SU-DHL-6 (cell line): Measurements from ENCODE around the gene OMD.
A peak's percentile ranks its signal among the peaks of the same experiment; 100 is the strongest.

Source experiments
- H2AFZ ChIP-seq: fragments of 200-600 bp; sonication (generic); 2 replicates; pipeline ENCODE4 v1.6.1; 2014; ENCODE audit warnings: low read depth, mild to moderate bottlenecking, moderate library complexity, mixed read lengths, antibody characterized with exemption, low read length; ENCODE audit not compliant: severe bottlenecking
- H3F3A ChIP-seq: fragments of 200-600 bp; shearing (Covaris generic); 2 replicates; pipeline ENCODE4 v1.6.0; 2016; ENCODE audit warnings: antibody characterized with exemption, mild to moderate bottlenecking; ENCODE audit not compliant: insufficient read depth
- H3K27ac ChIP-seq: fragments of 200-600 bp; sonication (generic); 2 replicates; pipeline ENCODE4 v1.5.1; 2016; ENCODE audit warnings: low read depth, mild to moderate bottlenecking, low read length, moderate library complexity, mixed read lengths
- H3K27me3 ChIP-seq: fragments of 200-600 bp; sonication (generic), shearing (Covaris generic); 2 replicates; pipeline ENCODE4 v1.6.0; 2014; ENCODE audit warnings: mild to moderate bottlenecking, low read length
- H3K36me3 ChIP-seq: fragments of 200-600 bp; sonication (generic); 2 replicates; pipeline ENCODE4 v1.6.1; 2014; ENCODE audit warnings: mild to moderate bottlenecking, low read length, mixed read lengths
- H3K4me2 ChIP-seq: fragments of 300-600, 200-600 bp; shearing (Covaris generic), sonication (generic); 2 replicates; pipeline ENCODE4 v1.6.0; 2014; ENCODE audit warnings: low read length, low read depth, mild to moderate bottlenecking; ENCODE audit not compliant: poor library complexity, severe bottlenecking
- H3K4me3 ChIP-seq: fragments of 200-600 bp; sonication (generic); 2 replicates; pipeline ENCODE4 v1.5.1; 2014; ENCODE audit warnings: antibody characterized with exemption, low read length, mild to moderate bottlenecking, mixed read lengths; ENCODE audit not compliant: insufficient read depth, poor library complexity, severe bottlenecking
- H3K79me2 ChIP-seq: fragments of 200-600 bp; sonication (generic); 2 replicates; pipeline ENCODE4 v1.6.1; 2014; ENCODE audit warnings: mild to moderate bottlenecking, low read length, moderate library complexity; ENCODE audit not compliant: insufficient read depth
- H3K9ac ChIP-seq: fragments of 200-600 bp; sonication (generic); 2 replicates; pipeline ENCODE4 v1.7.0; 2014; ENCODE audit warnings: mild to moderate bottlenecking, low read length
- H3K9me2 ChIP-seq: fragments of 200-600 bp; sonication (generic); replicated peaks from 2 replicates; pipeline ENCODE4 v1.6.1; 2014; ENCODE audit warnings: low read length; ENCODE audit not compliant: insufficient read depth
- H3K9me3 ChIP-seq: fragments of 200-600 bp; sonication (generic); 2 replicates; pipeline ENCODE4 v1.6.1; 2014; ENCODE audit warnings: low read length, mixed read lengths; ENCODE audit not compliant: insufficient read depth
- H4K20me1 ChIP-seq: fragments of 200-600 bp; sonication (generic); 2 replicates; pipeline ENCODE4 v1.6.1; 2014; ENCODE audit warnings: low read depth, mild to moderate bottlenecking, antibody characterized with exemption, low read length, moderate library complexity, mixed read lengths
- CTCF ChIP-seq: fragments of 200-600 bp; sonication (generic); IDR thresholded peaks from one replicate; pipeline ENCODE4 v1.5.1; 2017; ENCODE audit warnings: antibody characterized with exemption, mild to moderate bottlenecking, low read length, moderate library complexity; ENCODE audit not compliant: insufficient read depth, poor library complexity, severe bottlenecking
- EZH2phosphoT487 ChIP-seq: fragments of 200-600 bp; sonication (generic), shearing (Covaris generic); conservative IDR thresholded peaks from 2 replicates; pipeline ENCODE4 v1.6.1; 2018; ENCODE audit warnings: mild to moderate bottlenecking, antibody characterized with exemption, low read length, moderate library complexity, mixed read lengths

Gene OMD

DNA sequence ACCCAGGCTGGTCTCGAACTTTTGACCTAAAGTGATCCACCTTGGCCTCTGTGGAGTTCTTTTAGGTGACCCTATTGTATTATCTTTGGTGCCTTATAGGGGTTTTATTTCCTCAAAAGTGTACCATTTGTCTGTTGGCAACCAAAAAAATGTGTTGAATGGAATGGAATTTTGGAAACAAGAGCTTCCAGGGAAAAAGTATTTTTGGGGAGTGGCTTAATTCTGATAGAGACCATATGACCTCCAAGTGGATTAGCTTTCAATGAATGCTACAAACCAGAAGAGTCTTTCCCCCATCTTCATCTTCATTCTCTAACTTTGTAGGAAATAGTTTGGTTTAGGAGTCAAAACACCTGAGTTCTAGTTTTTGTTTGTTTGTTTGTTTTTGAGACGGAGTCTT lies 16.5 kb downstream of the OMD start:
- no peaks in the 10 kb centered on the region for H3K9me3 ChIP-seq
- H3K9ac ChIP-seq, result no peak overlapping the region
- no peaks in the 10 kb centered on the region for H3K79me2 ChIP-seq
- no peaks in the 10 kb centered on the region for H3K27me3 ChIP-seq
- no peak for TF ChIP-seq EZH2phosphoT487
- no peak for TF ChIP-seq CTCF
- no peaks in the 10 kb centered on the region for H3K9me2 ChIP-seq
- H3K36me3 ChIP-seq, result no peaks in the 10 kb centered on the region
- no peaks in the 10 kb centered on the region for H3F3A ChIP-seq
- no peaks in the 10 kb centered on the region for H4K20me1 ChIP-seq
- no peak overlapping the region for H3K4me3 ChIP-seq
- H2AFZ ChIP-seq, result no peak overlapping the region
- no peak overlapping the region for H3K27ac ChIP-seq
- H3K4me2 ChIP-seq, result no peak overlapping the region

- Histone ChIP-seq H2AFZ (no peak overlapping the region), H3K36me3 (no peaks in the 10 kb centered on the region), H3K79me2 (no peaks in the 10 kb centered on the region), H3K27ac (no peak overlapping the region), H3K9me3 (no peaks in the 10 kb centered on the region), H3K9me2 (no peaks in the 10 kb centered on the region), H3K4me3 (no peak overlapping the region), H4K20me1 (no peaks in the 10 kb centered on the region), H3K9ac (no peak overlapping the region; the same call in 1 of the 2 replicates), H3K4me2 (peak overlapping the region; percentile 40), H3K27me3 (no peaks in the 10 kb centered on the region), H3F3A (no peaks in the 10 kb centered on the region)
- TF ChIP-seq EZH2phosphoT487, result no peak
- no peak for TF ChIP-seq CTCF
Measured at GRCh38 chr9:92406477-92406876, 17.8 kb downstream of the OMD start.

DNA sequence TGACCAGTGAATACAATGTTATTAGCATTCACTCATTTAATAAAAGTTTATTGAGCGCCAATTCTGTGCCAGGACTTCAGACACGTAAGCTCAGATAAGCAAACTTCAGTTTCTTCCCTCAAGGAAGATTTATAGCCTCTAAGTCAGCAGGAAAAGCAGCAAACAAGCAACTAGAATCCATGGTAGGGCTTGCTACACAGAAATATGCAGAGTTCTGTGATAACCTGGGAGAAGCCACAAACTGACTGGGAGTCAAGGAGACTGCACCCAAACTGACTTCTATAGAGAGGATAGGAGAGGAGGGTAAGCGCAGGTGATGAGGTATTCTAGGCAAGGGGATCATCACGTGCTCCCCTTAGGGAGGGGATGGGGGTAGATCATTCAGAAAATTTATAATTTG lies 18.5 kb downstream of the OMD start:
- Histone ChIP-seq H3F3A (no peaks in the 10 kb centered on the region), H3K9me3 (no peaks in the 10 kb centered on the region), H2AFZ (no peak overlapping the region), H3K4me3 (no peak overlapping the region), H3K4me2 (peak overlapping the region; percentile 40), H3K79me2 (no peaks in the 10 kb centered on the region), H3K9ac (no peak overlapping the region), H4K20me1 (no peaks in the 10 kb centered on the region), H3K9me2 (no peaks in the 10 kb centered on the region), H3K27me3 (no peaks in the 10 kb centered on the region), H3K27ac (no peak overlapping the region), H3K36me3 (no peaks in the 10 kb centered on the region)
- no peak for TF ChIP-seq EZH2phosphoT487
- TF ChIP-seq CTCF, result no peak
